HG03108 (cell line): Measurements from ENCODE around the gene RPH3AL.
"Not testable (repeated sequence)": the region's sequence is repeated elsewhere in the genome, so short reads cannot be mapped to it uniquely, and the experiment has no call there.

ENCODE experiments used
- ATAC-seq: cut with Tn5 transposase; IDR thresholded peaks from one replicate; pipeline ENCODE4 v1.9.1; 2021; ENCODE audit warnings: moderate library complexity; ENCODE audit not compliant: unreplicated experiment

The RPH3AL gene

DNA sequence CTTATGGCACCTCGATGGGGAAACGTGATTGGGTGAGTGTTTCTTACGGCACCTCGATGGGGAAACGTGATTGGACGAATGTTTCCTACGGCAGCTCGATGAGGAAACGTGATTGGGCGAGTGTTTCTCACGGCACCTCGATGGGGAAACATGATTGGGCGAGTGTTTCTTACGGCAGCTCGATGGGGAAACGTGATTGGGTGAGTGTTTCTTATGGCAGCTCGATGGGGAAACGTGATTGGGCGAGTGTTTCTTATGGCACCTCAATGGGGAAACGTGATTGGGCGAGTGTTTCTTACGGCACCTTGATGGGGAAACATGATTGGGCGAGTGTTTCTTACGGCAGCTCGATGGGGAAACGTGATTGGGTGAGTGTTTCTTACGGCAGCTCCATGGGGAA, 146.1 kb downstream of the RPH3AL start:
- not testable (repeated sequence) for ATAC-seq

DNA sequence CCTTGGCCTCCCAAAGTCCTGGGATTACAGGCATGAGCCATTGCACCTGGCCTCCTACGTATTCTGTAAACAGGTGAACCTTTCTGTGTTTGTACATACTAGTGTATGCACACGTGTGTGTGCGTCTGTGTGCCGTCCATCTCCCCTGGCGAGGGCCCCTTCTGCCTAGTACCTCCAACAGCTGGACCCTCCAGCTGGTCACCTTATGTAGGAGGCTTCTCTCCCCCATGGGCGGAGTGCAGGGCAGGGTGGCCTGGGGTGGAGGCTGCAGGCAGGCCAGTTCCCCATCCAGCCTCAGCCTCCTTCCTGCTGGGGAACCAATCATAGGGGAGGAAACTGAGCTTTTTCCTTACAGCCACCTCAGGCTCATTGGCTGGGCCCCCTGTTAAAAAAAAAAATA, 146.8 kb downstream of the RPH3AL start:
- ATAC-seq: no peak

DNA sequence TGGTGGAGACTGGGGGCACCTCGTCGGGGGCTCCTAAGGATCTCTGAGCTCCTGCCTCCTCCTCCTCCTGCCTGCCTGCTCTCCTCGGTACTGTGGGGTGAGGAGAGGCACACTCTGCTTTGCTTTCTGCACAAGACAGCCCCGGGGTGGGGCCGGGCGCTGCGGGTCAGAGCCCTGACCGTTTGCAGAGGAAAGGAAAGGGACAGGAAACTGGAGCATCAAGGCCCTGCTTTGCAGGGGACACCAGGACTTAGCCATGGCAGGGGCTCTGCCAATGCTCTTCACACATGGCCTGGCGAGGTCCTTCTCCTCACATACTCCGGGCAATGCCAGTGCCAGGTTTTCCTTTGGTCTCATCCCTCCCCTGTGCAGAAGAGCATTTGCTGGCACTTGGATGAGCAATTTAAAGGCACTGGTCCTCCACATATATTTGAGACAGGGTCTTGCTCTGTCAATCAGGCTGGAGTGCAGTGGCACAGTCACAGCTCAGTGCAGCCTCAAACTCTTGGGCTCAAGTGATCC, 147.4 kb downstream of the RPH3AL start:
- ATAC-seq: no peak

DNA sequence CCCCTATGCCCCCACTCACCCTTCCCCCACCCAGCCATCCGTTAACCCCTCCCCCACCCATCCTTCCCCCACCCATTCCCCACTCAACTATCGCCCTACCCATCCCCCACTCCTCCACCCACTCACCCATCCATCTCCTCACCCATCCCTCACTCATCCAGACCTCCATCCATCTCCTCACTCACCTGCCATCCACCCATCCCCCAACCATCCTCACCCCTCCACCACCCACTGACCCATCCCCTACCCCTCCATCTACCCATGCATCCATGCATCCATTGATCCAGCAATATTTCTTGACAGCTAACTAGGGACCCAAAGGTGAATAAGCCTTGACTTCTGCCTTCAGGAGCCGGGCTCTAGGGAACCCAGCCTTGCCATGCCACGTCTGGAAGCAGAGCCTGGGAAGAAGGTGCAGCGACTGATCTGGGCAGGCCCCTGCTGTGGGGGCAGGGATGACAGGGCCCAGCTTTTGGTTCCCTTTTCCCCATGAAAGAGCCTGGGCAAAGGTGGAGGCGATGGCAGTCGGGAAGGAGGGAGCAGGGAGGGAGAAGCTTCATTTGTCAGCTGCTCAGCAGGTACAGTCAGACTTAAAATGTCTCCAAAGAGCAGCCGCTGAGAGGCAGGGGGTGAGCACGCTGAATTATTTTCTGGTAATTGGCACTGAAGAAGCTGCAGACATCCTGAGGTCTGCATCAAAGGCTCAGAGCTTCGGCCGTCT, 148.0 kb downstream of the RPH3AL start:
- no peak for ATAC-seq

- ATAC-seq: no peak
These were observed 150.1 kb downstream of the RPH3AL start for GRCh38 chr17:202501-202951.

DNA sequence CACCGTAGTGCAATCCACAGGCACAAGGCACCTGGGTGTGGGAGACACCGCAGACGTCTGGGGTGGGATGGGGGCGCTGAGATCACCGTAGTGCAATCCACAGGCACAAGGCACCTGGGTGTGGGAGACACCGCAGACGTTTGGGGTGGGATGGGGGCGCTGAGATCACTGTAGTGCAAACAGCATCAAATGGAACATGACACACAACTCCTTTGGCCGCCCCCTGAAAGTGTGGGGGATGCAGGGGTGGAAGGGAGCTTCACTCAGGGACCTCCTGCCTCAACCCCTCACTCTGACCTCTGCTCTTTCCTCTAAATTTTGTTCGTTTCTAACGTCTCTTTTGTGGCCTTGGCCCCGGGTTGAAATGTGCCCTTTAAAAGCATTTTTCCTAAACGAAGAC, 150.9 kb downstream of the RPH3AL start:
- ATAC-seq: not testable (repeated sequence)

DNA sequence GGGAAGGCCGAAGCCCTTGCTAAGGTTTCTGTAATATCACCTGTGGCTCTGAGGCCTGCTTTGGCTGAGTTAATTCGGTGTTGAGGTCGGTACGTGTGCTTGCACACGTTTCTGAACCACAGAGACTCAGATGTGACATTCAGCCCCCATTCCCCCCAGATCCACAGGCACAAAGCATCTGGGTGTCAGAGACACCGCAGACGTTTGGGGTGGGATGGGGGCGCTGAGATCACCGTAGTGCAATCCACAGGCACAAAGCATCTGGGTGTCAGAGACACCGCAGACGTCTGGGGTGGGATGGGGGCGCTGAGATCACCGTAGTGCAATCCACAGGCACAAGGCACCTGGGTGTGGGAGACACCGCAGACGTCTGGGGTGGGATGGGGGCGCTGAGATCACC, 151.3 kb downstream of the RPH3AL start:
- not testable (repeated sequence) for ATAC-seq

DNA sequence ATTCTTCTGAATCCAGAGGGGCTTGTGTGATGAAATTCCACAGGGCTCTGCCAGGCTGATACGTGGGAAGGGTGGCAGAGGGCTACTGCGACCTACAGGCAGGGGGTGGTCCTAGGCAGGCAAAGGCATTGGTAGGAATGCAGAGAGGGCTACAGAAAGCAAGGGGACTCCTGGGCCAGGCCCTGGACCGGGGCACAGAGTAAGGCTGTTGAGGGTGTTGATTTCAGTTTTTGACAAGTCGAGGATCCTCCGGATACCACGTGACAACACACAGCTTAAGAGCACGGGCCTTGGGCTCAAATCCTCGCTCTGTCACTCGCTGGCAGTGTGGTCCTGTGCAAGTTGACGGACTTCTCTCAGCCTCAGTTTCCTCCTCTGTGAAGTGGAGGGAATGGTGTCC, 152.0 kb downstream of the RPH3AL start:
- no peak for ATAC-seq

GRCh38 chr17:199806-200545, 152.6 kb downstream of the RPH3AL start:
- ATAC-seq: no peak

DNA sequence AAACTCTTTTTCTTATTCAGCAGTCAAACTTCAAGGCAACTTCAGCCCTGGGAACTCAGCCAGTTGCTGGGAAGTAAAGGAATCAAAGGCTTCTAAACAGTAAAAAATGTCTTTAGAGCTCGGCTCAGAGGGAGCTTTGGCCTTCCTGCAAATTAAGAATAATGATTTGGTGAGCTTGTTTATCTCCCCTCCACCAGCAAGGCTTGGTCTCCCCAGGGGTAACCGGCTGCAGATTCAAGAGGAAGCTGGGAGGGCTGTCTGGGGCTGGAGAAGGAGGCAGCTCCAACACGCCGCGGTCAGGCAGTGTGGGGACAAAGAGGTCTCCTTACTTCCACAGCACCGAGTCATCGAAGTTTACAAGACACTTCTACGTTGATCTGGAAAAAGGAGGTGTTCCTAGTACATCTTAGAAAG, 153.4 kb downstream of the RPH3AL start:
- ATAC-seq: no peak

GRCh38 chr17:198225-198624, 154.4 kb downstream of the RPH3AL start:
- not testable (repeated sequence) for ATAC-seq

GRCh38 chr17:197352-197751, 155.3 kb downstream of the RPH3AL start:
- ATAC-seq: no peak

DNA sequence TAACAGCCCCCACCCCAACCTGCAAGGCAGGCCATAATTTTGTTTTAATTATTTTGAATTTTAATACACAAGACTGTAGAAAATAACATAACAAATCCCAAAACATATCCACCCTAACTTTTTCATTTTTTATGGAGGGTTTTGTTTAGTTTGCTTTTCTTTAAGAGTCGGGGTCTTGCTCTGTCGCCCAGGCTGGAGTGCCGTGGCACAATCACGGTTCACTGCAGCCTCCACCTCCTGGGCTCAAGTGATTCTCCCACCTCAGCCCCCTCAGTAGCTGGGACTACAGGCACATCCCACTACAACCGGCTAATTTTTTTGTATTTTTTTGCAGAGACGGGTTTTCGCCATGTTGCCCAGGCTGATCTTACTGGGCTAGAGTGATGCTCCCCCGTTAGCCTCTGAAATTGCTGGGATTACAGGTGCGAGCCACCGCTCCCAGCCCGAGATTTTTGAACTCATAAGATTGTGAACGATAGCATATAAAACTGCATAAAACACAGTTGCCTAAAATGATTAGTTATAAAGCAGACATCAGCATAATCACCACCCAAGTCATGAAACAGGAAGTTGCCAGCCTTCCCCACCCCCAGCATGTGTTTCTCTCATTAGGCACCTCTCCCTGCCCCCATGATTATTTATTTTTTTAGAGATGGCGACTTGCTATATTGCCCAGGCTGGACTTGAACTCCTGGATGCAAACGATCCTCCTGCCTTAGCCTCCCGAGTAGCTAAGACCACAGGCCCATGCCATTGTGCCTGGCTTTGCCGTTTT, 157.6 kb downstream of the RPH3AL start:
- ATAC-seq: no peak

- ATAC-seq: no peak
These were observed 158.5 kb downstream of the RPH3AL start for GRCh38 chr17:193841-194806.

- ATAC-seq: no peak
These were observed 159.2 kb downstream of the RPH3AL start for GRCh38 chr17:193426-193810.

- ATAC-seq: no peak
These were observed 159.8 kb downstream of the RPH3AL start for GRCh38 chr17:192666-193425.

GRCh38 chr17:189444-189843, 163.2 kb downstream of the RPH3AL start:
- no peak for ATAC-seq

DNA sequence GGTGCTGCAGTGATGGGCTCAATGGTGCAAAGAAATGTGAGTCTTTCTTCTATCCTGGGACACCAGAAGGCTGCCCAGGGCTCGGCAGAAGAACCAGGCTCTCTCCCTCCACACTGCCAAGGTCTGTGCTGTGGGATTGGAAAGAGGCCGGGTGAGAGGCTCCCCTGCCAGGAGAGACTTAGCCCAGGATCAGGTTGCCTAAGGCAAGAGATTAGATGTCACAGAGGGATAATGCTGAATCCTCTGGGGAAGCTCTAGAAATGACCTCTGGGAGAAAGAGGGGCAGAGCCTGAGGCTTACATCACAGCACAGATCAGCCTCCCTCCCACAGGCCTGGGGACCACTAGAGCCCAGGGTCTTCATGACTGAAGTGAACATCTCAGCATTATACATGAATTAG, 165.5 kb downstream of the RPH3AL start:
- ATAC-seq: no peak

DNA sequence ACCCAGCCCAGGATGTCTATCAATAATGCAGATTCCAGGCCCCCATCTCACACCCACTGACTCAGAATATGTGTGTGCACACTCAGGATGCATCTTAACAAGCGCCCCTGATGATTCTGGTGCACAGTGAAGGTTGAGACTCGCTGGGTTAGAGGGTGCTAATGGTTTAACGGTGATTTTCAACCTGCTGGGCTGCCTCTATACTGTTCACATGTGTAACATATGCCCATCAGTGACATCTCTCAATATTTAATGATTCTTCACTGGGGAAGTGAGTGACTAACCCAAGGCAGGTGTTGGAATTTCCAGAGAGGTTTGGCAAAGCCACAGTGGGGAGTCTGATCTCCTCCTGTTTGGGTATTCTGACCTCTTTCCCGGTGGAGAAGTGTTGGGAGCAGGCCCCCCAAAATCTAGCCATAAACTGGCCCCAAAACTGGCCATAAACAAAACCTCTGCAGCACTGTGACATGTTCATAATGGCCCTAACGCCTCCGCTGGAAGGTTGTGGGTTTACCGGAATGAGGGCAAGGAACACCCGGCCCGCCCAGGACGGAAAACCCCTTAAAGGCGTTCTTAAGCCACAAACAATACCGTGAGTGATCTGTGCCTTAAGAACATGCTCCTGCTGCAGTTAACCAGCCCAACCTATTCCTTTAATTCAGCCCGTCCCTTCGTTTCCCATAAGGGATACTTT, 167.0 kb downstream of the RPH3AL start:
- ATAC-seq: no peak
